HG03521 (cell line): Measurements from ENCODE around the gene GPR17.

Experiments
- ATAC-seq: cut with Tn5 transposase; IDR thresholded peaks from one replicate; pipeline ENCODE4 v1.9.1; 2021; ENCODE audit warnings: mild to moderate bottlenecking, moderate library complexity; ENCODE audit not compliant: unreplicated experiment

Gene GPR17

DNA sequence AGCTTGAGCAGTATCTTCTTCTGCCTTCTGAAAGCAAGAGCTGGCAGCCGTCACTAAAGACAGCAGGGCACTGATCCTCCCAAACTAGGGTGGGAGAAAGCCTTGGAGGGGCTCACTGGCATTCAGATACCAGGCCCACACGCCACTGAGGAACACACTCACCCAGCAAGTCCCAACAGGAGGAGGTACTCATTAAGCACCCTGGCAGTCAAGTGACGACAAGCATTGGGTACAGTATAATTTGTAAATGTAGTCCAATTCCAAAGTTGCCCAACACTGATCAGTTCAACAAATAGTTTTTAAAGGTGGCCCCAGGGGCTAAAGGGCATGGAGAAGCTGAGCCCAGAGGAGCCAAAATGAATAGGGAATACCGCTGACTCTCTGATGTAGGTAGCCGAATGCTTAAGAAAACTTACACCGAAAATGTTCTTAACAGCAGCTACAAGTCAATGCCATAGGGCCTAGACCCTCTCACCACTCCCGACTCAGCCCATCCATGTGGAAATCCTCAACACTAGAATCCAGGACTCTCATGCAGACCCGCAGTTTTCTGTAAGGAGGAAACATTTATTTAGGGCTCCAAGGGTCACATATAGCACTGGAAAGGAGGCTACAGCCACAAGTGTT, 19.4 kb downstream of the GPR17 start:
- ATAC-seq, result no peak

DNA sequence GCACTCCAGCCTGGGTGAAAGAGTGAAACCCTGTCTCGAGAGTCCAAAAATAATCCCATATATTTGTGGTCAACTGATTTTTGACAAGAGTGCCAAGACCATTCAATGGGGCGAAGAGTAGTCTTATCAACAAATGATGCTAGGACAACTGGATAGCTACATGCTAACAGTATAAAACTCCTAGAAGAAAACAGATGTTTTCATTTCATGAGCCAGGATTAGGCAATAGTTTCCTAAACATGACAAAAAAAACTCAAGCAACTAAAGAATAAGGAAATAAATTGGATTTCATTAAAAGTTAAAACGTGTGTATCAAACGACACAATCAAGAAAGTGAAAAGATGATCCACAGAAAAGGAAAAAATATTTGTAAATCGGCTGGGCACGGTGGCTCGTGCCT, 23.1 kb downstream of the GPR17 start:
- no peak for ATAC-seq

DNA sequence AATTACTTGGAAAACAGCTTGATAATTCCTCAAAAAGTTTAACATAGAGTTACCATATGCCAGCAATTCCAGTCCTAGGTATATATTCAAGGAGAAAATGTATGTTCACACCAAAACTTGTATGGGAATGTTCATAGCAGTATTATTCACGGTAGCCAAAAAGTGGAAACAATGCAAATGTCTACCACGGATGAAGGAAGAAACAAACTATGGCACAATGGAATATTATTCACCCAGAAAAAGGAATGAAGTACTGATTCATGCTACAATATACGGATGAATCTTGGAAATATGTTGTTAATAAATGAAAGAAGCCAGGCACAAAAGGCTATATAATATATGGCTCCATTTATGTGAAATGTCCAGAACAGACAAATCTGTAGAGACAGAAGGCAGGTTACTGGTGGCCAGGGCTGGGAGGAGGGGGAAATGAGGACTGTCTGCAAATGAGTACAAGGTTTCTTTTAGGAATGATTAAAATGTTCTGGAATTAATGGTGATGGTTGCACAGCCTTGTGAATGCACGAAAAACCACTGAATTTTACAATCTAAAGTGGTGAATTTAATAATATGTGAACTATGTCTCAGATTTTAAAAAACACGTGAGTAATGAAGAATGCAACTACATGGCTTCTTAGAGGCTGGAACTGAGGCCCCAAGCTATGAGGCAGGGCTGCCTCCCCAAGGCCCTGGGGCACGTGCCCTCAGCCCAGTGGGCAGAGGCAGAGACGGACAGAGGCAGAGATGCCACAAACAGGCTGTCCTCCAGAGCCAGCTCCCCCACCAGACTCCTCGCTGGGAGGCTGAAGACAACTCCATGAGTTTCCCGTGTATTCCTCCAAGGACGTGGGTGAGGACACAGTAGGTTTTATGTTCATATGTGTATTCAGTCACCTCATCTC, 24.4 kb downstream of the GPR17 start:
- no peak for ATAC-seq

DNA sequence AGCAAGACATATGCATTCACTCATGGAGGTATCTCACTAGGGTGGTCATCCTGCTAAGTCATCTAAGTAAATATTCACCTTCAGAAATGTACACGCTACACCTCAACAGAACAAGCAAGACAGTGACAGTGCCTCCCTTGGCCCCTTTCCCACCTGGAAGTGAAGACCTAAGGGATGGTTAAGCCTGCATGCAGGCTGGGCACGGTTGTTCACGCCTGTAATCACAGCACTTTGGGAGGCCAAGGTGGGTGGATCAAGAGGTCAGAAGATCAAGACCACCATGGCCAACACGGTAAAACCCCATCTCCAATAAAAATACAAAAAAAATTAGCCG, 25.0 kb downstream of the GPR17 start:
- no peak for ATAC-seq

DNA sequence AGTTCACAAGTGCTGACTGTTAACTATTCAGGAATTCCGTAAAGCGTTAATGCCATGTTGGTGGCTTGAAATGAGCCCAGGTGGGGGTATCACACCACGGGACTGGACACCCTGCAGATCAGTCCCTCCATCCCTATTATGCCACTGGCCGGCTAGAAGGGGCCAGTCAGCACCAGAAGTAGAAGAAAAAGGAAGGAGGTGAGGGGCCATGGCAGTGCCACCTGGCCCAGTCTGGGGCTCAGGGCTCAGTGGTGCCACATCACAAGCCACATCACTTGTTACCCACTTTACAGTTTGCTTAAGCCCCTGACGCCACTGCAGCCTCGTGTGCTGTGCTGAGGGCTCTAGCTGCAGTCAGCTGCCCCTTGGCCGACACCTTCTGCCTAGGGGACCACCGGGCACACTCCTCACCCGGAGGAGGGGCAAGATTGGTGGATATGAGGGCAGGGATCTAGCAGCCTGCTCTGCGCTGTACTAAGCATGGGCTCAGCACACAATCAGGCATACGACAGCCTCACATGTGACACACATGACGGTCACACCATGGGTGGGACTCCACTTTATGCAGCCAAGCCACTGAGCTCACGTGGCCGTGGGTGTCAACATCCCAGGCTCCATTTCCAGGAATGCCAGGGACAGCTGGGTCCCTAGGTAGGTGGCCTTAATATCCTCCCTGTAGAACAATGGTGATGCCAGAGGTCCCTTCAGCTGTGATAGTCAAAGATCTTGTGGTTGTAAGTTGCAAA, 25.8 kb downstream of the GPR17 start:
- ATAC-seq, result no peak

DNA sequence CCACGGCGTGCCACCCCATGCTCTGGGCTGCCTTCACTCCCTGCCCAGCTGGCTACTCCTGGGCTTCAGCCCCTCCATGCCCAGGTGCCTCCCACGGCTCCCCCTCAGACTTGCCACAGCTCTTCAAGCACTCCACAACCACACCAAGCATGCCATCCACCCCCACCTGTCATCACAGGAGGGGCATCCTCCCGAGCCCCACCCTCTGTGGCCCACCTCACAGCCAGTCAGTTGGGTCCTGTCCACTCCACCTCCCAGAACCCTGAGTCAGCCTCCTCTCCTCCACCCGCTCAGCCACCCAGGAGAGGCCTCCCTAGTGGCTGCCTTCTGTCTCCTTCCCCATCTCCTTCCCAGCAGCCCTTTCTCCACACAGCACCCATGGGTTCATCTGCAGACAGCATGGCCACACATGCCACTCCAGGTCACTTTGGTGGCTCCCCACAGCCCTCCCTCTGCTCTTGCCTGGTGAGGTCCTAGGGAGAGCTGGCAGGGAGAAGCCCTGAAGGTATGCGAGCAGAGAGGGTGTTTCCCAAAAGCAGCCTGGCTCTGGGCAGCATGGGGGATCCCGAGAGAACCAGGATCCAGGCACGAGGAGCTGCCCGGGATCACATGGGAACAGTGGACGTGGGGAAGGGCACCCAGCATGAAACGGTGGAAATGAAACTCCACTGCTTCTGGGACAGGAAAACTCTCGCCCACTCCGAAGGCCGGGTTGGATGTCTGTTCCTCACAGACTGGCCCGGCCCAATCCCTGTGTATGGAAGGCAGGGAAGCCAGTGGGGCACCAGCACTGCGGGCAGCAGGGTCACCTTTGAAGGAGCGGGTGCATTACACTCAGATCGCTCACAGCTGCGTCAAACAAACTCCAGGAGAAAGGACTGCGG, 26.6 kb downstream of the GPR17 start:
- ATAC-seq, result no peak

DNA sequence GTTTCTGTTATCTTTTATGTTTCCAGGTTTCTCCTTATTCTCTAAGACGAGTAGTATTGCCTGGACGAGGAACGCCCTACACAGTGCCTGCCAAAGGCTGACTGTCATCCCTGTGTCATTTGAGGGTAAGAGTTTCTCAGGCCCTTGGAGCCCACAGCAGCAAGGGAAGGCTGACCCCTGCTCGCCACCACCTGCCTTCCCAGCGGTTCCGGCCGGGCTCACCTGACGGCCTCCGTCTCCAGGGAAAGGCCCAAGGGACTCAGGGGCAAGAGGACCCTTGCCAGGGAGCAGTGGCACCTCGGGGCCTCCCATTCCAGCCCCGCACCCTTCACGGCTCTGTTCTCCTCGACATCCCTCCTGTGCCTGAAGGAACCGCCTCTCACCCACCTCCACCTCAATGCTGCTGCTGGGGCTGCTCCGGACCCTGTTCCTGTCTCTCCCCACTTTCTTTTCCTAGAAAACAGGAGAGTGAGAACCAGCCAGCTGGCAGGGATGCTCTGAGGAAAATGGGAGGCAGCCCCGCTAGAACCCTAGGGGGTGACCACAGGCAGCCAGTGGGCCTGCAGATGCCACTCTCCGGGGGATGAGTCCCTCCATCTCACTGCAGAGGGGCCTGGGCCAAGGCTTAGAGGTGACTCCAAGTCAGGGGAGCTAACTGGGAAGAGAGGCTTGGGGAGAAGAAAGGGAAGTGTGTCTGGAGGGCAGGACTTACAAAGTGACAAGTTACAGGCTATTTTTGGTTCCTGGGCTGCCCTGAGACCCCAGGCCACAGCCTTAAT, 27.5 kb downstream of the GPR17 start:
- ATAC-seq, result no peak

DNA sequence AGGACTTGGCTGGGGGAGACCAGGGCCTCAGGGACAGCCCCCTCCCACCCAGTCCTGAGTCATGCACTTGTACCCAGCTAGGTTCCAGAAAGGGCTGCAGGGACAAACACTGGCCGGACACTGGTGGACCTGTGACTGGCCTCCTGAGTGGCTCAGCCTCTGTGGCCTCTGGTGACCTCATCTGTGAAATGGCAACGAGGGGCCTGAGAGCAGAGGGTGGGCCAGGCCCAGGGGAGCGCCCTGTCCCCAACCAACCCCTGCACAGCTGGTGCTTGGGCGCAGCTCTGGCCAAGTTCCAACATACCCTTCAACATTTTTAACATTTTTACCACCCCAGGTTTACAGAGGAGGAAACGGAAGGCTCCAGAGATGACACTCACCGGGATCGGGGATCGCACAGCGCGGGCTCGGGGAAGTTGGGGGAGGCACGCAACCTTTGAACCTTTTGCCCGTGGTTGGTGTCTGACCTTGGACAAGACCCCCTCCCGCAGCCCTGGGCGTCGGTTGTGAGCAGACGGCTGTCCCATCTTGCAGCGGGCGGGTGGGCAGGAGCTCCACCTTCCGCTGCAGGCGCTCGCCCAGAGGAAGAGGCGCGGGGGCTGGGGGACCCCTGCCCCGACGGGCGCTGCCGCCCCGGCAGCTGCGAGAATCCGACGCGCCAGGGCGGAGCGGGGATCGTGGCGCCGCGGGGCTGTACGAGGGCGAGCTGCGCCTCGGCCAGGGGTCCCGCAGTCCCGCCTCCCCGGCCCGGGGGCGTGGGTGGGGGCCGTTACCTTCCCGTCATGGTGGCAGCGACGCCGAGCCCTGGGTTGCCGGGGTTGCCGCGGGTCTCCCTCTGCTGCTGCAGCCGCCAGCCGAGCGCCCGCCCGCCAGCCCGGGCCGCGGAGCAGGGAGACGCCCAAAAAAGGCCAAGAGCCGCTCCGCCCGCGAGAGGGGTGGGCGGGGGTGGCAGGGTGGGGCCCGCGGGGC, 28.6 kb downstream of the GPR17 start:
- ATAC-seq, result no peak

DNA sequence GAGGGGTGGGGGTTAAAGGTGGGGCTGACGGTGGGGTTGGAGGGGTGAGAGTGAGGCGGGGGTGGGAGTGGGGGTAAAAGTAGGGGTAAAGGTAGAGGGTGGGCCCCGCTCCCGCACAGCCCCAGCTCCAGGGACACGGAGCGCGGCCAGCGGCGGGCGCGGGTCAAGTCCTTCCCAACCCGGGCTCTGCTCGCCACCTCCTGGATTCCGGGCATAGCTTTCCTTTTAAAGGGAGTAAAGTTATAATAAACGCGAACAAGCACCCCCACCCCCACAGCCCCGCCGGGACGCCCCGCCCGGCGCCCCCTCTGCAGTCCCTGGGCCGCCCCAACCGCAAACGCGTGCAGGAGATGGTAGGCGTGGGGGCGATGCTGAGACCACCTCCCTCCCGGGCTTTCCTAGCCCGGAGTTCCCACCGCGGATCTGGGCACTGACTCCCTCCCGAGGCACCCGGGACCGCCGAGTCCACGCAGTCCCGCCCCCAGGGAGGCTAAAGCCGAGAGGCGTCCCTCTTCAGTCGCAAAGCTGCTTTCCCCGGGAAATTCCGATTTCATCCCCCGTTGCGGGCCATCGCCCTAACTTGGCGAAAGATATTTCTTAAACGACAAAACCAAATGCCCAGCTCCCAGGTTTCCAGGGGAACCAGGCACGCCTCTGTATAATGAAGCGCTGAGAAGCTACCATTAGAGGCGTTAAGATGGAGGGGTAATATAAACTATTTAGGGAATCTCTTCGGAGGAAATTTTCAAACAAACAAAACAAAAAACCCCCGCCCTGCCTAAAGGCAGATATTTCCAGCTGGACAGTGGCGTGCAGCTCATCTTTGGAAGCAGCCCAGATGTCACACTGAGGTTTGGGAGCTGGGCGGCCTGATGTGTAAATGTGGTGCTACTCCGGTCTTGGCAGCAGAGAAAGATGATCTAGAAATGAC, 29.6 kb downstream of the GPR17 start, which contains the start of gene LIMS2:
Gene LIMS2, minus strand, starts transcription at position 200 of the 931 bp plus-strand sequence. CDS start 506 bp downstream, outside the sequence.
- no peak for ATAC-seq

DNA sequence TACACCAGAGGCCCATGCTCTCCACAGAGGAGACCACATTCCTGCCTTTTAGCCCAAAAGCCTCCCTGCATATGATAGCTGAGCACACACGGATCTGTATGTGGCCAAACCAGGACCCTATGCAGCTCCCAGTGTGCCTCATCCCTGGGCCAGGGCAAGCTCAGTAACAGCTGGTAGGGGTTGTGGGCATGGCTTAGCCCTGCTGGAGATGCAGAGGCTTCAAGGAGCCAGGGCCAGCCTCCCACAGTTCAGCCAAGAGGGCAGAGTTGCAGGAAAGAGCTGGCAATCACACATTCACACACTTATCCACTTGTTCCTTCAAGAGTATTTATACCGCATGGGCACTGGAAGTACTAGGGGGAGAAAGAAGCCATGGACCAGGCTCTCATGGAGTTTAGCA, 31.0 kb downstream of the GPR17 start:
- ATAC-seq, result no peak

DNA sequence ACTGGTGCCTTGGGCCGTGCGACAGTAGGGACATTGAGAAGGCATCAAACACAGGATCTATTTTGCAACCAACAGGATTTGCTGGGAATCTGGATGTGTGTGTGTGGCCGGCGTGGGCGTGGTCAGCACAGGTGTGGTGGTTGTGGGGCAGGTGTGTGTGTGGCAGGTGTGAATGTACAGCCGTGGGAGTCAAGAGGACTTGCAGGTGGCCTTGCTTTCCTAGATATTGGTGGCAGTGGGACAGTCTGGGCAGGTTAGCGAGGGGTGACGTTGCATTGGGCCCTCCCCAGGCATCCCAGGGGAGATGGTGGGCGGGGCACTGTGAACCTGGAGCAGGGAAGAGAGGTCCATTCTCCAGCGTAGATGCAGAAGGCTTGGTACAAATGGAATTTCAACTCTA, 32.6 kb downstream of the GPR17 start:
- no peak for ATAC-seq

DNA sequence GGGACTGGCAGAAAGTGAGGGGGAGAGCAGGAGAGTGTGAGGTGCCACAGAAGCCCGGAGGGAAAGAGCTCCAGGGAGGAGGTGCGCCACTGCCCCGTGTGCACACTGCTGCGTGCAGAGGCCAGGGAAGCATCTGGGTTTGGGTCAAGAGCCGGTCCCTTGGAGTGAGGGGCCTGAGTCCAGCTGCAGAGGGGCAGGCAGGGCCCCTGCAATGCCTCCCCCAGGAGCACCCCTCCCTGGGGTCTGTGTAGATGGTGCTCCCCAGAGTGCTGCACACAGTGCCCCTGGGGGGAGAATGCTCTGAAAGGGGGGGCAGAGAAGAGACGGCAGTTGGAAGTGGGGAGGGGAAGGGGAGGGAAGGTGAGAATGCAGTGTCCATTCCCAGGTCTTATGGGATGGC, 33.0 kb downstream of the GPR17 start:
- no peak for ATAC-seq

DNA sequence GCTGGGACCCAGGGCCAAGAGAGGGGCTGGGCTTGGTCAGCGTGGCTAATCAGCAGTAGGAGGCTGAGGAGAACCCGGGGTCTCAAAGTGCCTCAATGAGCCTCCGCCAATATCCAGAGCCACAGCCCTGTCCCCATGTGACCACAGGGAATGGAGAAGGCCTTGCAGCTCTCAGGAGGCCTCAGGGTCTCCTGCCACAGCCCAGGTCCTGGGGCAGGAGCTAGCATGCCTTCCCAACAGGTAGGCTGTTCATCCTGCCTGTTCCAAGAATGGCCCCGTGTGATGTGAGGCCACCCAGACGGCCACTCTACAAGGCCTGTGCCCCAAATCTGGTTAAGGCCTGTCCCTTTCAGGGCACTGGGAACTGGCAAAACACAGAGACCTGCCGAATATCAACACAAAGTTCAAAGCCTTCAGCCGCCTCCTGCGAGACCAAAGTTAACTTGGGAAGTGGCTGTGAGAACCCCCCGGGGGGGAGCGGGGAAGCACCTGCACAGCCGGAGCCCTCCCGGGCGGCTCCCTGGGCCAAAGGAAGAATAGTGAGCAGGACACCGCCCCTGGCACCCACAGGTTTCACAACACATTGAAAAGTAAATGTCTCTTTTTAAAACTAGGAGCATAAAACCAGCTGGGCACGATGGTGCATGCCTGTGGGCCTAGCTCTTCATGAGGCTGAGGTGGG, 33.9 kb downstream of the GPR17 start:
- ATAC-seq, result no peak

DNA sequence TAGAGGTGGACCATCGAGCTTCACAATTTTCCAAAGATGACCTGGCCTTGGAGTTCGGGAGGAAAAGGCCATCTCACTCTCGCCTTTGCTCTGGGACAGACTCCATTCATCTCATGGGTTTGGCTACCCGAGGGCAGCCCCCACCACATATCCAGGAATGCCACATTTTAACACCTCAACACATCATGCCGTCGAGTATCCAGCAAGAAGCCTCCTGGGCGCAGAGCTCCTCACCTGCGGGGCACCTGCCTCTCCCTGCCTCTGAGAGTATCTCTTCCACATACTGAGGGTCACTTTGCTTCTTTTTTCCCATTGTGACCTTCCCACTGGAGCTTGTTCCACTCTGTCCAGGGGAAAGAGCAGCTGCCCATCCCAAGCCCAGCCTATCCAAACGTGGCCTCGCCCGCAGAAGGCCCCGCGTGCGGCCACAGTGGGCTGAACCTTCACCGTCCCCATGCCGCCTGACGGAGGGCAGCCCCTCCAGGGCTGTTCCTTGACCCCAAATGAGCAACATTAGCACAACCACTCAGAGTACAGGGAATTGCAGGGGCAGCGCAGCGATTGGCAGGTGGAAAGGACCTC, 34.8 kb downstream of the GPR17 start:
- no peak for ATAC-seq

DNA sequence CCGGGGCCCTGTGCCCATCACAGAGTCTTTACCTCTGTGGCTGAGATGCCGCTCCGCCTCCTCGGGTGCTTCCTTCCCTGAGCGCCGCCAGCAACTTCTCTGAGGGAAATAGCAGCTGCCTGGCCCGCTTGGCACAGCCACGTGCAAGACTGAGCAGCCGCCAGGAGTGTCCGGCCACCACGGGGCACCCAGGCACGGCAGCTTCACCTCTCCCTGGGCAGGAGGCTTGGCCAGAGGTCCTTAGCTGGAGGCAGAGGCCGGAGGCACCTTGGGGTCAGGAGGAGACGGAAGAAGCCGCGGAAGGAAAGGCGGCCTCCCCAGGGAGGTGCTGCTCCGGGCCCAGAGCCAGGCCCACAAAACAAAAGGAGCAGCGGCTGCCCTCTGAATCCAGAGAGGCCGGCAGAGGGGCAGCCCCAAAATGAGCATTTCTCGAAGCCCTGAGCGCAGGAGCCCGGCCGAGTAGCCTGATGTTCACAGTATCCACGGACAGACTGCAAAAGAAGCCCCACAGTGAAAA, 35.4 kb downstream of the GPR17 start:
- no peak for ATAC-seq

DNA sequence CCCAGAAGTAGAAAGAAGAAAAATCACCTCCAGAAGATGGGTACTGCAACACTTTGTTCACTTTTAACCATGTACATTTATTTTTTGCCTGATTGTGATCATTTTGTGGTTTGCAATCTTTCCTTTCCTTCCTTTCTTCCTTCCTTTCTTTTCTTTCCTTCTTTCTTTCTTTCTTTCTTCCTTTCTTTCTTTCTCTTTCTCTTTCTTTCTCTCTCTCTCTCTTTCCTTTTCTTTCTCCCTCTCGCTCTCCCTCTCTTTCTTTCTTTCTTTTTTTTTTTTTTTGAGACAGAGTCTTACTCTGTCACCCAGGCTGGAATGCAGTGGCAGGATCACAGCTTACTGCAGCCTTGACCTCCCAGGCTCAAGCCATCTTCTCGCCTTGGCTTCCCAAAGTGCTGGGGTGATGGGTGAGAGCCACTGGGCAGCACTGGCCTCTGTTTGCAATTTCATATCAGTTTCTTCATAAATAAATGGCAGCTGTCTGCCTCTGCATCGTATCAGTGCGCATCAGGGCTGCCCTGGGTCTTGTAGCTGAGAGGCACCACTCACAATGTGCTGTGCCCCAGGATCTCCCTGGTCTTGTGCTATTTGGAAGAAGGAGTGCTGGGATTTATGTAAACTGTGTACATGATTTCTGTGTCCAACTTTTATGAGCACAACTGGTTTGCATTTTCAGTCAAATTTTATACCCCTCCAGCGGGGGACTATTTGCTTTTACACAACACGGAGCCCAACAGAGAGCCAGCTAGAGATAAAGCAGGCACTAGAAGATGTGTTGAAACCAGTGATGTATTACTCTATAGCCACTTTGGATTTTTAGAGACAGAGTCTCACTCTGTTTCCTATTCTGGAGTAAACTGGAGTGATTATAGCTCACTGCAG, 36.3 kb downstream of the GPR17 start:
- no peak for ATAC-seq
